ENCODE results near the gene OR6P1.

Gene OR6P1, protein sequence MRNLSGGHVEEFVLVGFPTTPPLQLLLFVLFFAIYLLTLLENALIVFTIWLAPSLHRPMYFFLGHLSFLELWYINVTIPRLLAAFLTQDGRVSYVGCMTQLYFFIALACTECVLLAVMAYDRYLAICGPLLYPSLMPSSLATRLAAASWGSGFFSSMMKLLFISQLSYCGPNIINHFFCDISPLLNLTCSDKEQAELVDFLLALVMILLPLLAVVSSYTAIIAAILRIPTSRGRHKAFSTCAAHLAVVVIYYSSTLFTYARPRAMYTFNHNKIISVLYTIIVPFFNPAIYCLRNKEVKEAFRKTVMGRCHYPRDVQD

GRCh38 chr1:158570480-158570879, at the start of gene OR6P1:
Gene OR6P1, minus strand, starts transcription at chr1:158570580. Its CDS starts 6,976 bp downstream, at chr1:158563604.
- no peak for DNase-seq (ENCODE audit: low read depth)

- no peak for DNase-seq (ENCODE audit: low read depth)
Measured at GRCh38 chr1:158613764-158614163, 43.4 kb upstream of the OR6P1 start.

- DNase-seq (ENCODE audit: low read depth) = no peak
Measured at GRCh38 chr1:158611916-158612315, 41.5 kb upstream of the OR6P1 start.

DNA sequence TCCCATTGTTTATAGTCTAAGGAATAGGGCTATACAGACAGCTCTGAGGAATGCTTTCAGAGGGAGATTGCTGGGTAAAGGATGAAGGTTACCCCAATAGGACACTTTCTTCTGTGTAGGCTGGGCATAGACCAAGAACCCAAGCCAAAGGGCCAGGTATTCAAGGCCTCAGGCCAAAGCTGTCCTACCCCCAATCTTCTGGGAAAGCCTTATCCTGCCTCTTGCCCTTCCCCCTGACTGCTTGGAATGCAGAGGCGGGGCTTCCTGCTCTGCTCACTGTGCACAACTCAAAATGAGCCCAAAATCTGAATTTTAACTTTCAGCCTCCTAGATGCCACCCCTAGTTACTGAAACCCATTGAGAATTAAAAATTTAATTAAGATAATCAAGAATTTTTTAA, 36.9 kb upstream of the OR6P1 start:
- no peak for DNase-seq (ENCODE audit: low read depth)

- no peak for DNase-seq (ENCODE audit: low read depth)
Measured at GRCh38 chr1:158604968-158605367, 34.6 kb upstream of the OR6P1 start, which contains the start of gene OR10Z1. Gene OR10Z1, plus strand, starts transcription at chr1:158605268. Its CDS starts 1,171 bp downstream, at chr1:158606439.

DNA sequence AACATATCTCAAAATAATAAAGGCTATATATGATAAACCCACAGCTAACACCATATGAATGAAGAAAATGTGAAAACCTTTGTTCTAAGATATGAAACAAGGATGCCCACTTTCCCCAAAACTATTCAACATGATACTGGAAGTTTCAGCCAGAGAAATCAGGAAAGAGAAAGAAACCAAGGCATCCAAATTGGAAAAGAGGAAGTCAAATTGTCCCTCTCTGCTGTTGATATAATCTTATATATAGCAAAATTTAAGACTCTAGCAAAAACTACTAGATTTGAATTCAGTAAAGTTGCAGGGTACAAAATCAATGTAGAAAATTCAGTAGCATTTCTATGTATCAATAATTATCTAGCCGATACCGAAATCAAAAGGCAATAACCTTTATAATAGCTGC, 30.4 kb upstream of the OR6P1 start:
- DNase-seq (ENCODE audit: low read depth) = no peak

GRCh38 chr1:158586942-158587341, 16.6 kb upstream of the OR6P1 start:
- DNase-seq (ENCODE audit: low read depth) = no peak

DNA sequence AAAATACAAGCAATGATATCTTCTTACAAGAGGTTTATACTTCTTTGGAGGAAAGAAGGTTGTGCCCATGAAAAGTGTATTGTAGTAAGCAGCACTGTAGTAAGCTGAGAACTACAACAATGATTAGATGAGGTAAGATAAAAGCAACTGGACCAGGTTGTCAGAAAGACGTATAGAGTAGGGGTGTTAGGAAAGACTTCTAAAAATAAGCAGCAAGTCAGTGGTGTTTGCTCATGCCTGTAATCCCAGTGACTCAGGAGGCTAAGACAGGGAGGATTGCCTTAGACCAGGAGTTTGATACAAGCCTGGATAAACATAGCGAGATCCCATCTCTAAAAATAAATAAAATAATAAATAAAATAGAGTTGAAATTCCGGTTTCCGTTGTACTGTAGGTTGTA, 13.6 kb upstream of the OR6P1 start:
- DNase-seq (ENCODE audit: low read depth) = no peak

DNA sequence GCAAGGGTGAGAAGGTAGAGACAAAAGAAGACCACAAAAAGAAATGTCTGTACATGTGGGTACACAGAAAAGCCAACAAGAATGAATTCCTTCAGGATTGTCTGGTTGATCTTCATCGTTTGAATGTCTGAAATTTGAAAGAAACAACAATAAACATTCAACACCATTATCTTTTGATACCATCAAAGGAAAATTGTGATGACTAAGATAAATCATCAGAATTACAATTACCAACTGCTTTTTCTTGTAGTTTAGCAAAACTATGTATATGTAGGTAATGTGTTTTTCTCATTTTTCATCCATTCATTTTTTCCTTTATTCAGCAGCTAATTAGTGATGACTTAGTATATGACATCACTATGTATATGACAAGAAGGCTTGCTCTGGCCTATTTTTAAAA, 9.4 kb upstream of the OR6P1 start, which contains the start of gene OR10X1:
Gene OR10X1 (minus strand): TSS at position 167 of the 400 bp plus-strand sequence. CDS start 0 bp downstream, at position 167.
- no peak for DNase-seq (ENCODE audit: low read depth)

GRCh38 chr1:158577561-158577960, 7.2 kb upstream of the OR6P1 start:
- DNase-seq (ENCODE audit: low read depth) = no peak

GRCh38 chr1:158572226-158572625, 1.8 kb upstream of the OR6P1 start:
- no peak for DNase-seq (ENCODE audit: low read depth)

DNA sequence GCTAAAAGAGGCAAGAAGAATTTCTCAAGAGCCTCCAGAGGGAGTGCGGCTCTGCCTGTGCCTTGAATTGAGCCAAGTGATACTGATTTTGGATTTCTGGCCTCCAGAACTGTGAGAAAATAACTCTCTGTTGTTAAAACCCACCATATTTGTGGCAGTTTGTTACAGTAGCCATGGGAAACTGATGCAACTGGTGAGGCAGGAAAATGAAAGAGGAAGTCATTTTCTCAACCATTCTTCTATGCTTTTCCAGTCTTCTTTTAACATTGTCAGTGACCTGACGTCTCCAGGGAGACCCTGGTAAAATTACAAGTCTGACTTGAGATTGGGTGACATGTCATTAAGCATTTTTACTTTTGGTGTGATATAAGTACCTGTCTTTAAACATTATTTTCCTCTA, 5.8 kb downstream of the OR6P1 start:
- no peak for DNase-seq (ENCODE audit: low read depth)

GRCh38 chr1:158563853-158564252, 6.5 kb downstream of the OR6P1 start:
- no peak for DNase-seq (ENCODE audit: low read depth)

DNA sequence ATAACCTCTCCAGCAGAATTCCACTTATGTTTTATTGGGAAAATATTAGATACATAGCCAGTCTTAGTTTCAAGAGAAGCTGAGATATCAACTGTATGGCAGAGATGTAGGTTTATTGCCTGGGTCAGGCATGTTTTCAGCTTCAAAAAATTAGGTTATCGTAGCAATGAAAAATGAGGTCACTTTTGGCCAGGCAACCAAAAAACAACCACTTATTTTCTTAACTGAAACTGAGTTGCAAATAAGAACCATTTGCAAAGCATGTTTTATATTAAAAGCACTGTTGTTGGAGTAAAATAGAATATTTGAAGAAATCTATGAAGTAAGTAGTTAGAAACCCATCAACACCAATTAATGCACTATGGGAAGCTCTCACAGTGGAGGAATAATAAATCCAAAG, 10.7 kb downstream of the OR6P1 start:
- no peak for DNase-seq (ENCODE audit: low read depth)

DNA sequence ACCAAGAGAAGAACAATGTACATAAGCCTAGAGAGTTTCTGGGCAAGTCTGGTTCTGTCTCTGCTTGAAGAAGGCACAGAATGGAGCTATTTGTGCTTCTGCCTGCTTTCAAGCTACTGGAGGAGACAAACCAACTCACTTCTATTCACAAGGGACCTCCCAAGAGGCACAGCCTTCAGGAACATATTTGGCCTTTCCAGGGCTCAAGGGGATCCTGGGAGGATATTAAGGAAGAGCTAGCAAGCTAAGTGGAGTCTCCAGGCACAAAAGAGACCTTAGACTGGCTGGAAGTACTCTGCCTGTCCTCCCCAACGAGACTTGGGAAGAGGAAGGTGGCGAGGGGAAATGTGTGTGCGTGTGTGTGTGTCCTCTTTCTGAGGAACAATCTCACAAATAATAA, 16.0 kb downstream of the OR6P1 start, which contains the start of gene OR6Y1:
Gene OR6Y1 (minus strand): TSS at position 54 of the 400 bp plus-strand sequence. CDS start 6,300 bp downstream, outside the sequence.
- no peak for DNase-seq (ENCODE audit: low read depth)

- DNase-seq (ENCODE audit: low read depth) = no peak
Measured at GRCh38 chr1:158552296-158552695, 18.1 kb downstream of the OR6P1 start.

DNA sequence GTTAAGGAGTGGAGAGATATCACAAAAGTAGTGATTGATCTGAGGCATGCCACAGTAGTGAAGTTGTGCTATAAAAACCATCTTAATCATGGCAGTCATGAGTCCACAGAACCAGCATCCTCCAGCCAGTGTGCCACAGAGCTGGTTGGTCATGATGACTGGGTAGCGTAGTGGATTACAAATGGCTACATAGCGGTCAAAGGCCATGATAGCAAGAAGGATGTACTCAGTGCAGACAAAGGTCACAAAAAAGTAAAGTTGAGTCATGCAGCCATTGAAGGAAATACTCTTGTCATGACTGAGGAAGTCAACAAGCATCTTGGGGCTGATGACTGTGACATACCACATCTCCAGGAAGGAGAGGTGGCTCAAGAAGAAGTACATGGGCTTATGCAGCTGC, 22.8 kb downstream of the OR6P1 start:
- DNase-seq (ENCODE audit: low read depth) = no peak

DNA sequence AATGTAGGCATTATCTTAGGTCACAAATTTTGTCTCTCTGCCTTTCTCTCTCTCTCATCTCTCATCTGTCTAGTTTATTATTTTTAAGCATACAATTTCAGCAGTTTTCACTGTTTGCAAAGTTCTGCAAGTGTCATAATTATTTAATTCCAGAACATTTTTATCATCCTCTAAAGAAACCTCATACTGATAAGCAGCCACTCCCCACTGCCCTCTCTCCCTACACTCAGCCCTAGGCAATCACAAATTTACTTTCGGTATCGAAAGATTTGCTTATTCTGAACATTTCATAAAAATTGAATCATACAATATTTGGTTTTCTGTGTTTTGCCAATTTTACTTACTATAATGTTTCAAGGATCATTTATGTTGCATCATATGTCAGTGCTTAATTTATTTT, 32.8 kb downstream of the OR6P1 start:
- DNase-seq (ENCODE audit: low read depth) = no peak

DNA sequence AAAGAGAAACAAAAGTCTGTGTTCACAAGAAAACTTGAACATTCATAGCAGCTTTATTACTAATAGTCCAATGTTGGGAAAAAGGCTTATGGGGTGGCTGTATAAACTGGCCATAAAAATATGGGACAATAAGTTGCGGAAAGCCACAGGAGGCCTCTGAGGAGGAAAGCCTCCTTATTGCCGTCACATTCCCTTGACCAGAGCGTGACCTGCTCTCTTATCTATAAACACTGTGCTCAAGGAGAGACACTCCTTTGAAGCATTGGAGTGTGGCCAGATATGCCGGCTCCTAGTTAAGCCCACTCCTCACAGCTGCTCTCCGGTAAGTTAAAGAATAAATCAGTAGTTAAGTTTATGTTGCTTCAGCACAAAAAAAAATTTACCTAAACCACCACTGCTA, 35.9 kb downstream of the OR6P1 start:
- DNase-seq (ENCODE audit: low read depth) = no peak

DNA sequence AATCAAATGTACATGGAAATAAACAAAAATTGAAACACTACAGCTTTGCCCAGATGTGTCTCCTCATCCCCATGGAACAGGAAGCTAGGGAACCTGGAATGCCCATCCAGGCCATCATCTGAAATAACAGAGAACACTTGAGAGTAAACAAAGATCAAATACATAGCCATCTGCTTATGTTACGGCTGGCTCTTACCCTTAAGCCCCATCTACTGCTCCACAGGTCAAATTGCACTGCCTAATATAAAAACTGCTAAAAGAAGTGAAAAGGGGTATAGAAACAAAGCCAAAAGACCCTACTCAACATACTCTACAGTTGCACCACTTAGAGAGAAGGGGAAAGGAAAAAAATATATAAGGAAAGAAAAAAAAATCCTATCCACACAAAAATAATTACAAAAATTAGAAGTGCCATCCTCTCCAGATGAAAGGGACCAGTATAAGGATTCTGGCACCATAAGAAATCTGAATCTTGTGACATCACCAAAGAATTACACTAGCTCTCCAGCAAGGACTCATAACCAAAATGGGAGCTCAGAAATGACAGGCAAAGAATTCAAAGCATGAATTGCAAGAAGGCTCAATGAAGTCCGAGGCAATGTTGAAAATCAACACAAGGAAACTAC, 43.1 kb downstream of the OR6P1 start:
- DNase-seq (ENCODE audit: low read depth) = no peak

- no peak for DNase-seq (ENCODE audit: low read depth)
Measured at GRCh38 chr1:158521666-158522058, 48.7 kb downstream of the OR6P1 start.

DNA sequence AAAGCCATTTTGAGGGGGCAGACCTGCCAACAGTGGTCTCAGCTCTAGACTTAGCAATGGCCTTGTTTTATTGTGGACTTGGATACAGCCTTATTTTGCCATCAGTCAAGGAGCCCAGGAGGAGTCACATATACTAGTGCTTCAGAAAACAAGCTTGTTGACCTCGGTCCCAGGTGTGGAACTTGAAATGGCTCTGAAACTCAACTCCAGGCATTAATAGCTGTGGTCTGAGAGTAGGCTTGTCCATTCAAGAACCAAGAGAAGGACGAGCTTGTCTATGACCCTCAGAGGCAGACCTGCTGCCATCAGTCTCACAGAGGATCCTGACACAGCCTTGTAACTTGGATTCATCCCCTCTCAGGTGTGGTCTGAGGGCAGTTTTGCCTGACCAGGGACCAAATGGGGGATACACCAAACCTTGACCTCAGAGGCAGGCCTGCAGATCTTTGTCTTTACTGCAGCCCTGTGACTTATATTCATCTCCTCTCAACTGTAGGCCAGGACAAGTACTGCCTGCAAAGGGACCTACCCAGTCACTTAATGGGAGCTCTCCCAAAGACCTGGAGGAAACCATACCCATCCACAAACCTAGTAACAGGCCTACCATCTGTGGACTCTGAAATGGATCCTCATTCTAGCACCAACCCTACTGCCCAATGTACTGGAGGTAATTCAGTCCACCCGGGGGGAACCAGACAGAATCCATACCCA, 49.3 kb downstream of the OR6P1 start:
- no peak for DNase-seq (ENCODE audit: low read depth)

DNA sequence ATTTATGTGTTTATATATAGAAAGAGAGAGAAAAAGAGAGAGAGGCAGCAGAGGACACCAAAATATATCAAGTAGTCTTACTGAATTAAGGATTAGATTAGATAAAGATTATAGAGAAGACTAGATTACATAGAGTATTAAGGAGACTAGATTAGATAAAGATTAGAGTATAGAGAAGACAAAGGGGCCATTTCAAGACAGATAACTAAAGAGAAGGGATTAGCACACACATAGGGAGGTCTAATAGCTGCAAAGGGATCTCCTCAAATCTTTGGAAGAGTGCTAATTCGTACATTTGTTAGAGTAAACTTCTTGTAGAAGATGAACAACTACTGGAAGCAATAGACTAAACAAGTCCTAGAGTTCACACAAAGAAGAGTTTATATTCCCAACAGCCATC, 50.4 kb downstream of the OR6P1 start:
- no peak for DNase-seq (ENCODE audit: low read depth)

All from HS-5 (cell line).